Activated T-cell treated with anti-CD3 and anti-CD28 coated beads, Interleukin-2, amount 50 U/mL, for 72 hours (primary cell): ENCODE data around the gene SKI. TPM values are rescaled to one million over a fixed set of nuclear protein-coding genes. Genes with fewer than 3 reads are reported as not detected.

ENCODE experiments used
- ATAC-seq, 2 donors: fragments of 150-1000 bp; cut with Tn5 transposase; replicated peaks in 1 of 2; 2 replicates each; pipeline ENCODE4 v1.10.0; 2021; ENCODE audit warnings: moderate library complexity in 2 of 2, mild to moderate bottlenecking in 1 of 2
- DNase-seq, 2 donors: peaks; one replicate each; pipeline ENCODE4 v3.0.0; 2021 to 2022; ENCODE audit warnings: mixed read lengths in 1 of 2
- H3K27ac Mint-ChIP-seq: one replicate; pipeline ENCODE4 v1.8.0; 2022; ENCODE audit warnings: mild to moderate bottlenecking, moderate library complexity, mixed read lengths
- H3K27me3 Mint-ChIP-seq: one replicate; pipeline ENCODE4 v1.8.0; 2022; ENCODE audit warnings: low read depth, mixed read lengths
- H3K36me3 Mint-ChIP-seq, 2 donors: one replicate each; pipeline ENCODE4 v1.8.0; 2022; ENCODE audit warnings: mixed read lengths in 2 of 2, mild to moderate bottlenecking in 1 of 2; ENCODE audit not compliant: insufficient read depth in 2 of 2
- H3K4me1 Mint-ChIP-seq: one replicate; pipeline ENCODE4 v1.8.0; 2022; ENCODE audit warnings: low read depth, mixed read lengths
- H3K4me3 Mint-ChIP-seq, 2 donors: one replicate each; pipeline ENCODE4 v1.8.0; 2022; ENCODE audit warnings: mild to moderate bottlenecking in 2 of 2, mixed read lengths in 2 of 2, moderate library complexity in 2 of 2
- H3K9me3 Mint-ChIP-seq, 2 donors: one replicate each; pipeline ENCODE4 v1.8.0; 2022; ENCODE audit warnings: mixed read lengths in 2 of 2
- total RNA-seq, 2 donors: library from RNA; stranded (reverse); gene quantifications; one replicate each; pipeline ENCODE4 v1.2.3, GENCODE V29; 2022

Gene SKI
- total RNA-seq, 2 donors from 2014 or later = 28.5 to 32.3 TPM

DNA sequence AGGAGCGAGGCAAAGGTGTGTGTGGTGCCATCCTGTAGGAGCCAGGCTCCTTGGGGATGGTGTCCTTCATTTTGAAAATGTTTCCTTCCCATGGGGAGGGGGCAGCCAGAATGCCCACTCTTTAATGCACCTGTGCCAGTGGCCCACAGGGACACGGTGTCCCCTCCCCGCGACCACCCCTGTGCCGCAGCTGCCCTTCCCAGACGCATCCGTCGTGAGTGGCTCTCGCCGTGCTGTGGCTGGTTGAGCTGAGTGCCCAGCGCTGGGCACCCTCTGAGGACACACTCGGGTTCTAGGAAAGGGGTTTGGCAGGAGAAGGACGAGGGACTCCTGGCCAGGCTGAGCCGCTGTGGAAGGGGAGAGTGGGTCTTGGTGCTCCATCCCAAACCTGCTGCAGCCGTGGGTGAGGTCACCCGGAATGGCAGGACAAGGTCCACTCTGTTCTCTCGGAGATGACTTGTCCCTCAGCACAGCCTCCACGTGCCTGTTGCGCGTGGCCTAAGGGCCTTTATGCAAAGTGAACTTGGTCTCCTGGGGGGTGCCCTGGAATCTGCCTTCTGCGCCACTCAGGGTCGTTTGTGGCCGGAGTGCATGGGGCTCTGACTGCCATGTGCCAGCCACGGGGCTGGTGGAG lies 74.3 kb downstream of the SKI start:
- H3K4me3 Mint-ChIP-seq = no peak overlapping the region
- H3K27me3 Mint-ChIP-seq = no peaks in the 10 kb centered on the region
- no peak for DNase-seq
- peaks cover 4 to 5% of the 10 kb centered on the region in 2 donors for H3K36me3 Mint-ChIP-seq
- no peak overlapping the region for H3K27ac Mint-ChIP-seq
- no peak for ATAC-seq
- H3K9me3 Mint-ChIP-seq = no peaks in the 10 kb centered on the region
- peaks cover 33% of the 10 kb centered on the region for H3K4me1 Mint-ChIP-seq

GRCh38 chr1:2303016-2303775 lies 75.1 kb downstream of the SKI start:
- H3K4me3 Mint-ChIP-seq = no peak overlapping the region
- H3K27ac Mint-ChIP-seq = no peak overlapping the region
- H3K9me3 Mint-ChIP-seq = no peaks in the 10 kb centered on the region
- no peak for DNase-seq
- peaks cover 5 to 9% of the 10 kb centered on the region in 2 donors for H3K36me3 Mint-ChIP-seq
- peaks cover 32% of the 10 kb centered on the region for H3K4me1 Mint-ChIP-seq
- no peak for ATAC-seq
- no peaks in the 10 kb centered on the region for H3K27me3 Mint-ChIP-seq

DNA sequence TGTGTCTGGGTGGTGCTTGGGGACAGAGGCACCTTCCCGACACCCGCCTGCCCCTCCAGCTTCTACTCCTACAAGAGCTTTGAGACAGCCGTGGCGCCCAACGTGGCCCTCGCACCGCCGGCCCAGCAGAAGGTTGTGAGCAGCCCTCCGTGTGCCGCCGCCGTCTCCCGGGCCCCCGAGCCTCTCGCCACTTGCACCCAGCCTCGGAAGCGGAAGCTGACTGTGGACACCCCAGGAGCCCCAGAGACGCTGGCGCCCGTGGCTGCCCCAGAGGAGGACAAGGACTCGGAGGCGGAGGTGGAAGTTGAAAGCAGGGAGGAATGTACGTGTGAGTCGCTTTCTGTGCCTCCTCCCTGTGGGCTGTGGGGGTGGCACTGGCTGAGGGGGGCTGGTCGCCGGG lies 75.7 kb downstream of the SKI start:
- Mint-ChIP-seq H3K27ac (no peak overlapping the region), H3K4me1 (peaks cover 26% of the 10 kb centered on the region), H3K4me3 (no peak overlapping the region), H3K27me3 (no peaks in the 10 kb centered on the region), H3K36me3 (peaks cover 5 to 11% of the 10 kb centered on the region in 2 donors), H3K9me3 (no peaks in the 10 kb centered on the region)
- ATAC-seq = no peak
- DNase-seq = no peak

DNA sequence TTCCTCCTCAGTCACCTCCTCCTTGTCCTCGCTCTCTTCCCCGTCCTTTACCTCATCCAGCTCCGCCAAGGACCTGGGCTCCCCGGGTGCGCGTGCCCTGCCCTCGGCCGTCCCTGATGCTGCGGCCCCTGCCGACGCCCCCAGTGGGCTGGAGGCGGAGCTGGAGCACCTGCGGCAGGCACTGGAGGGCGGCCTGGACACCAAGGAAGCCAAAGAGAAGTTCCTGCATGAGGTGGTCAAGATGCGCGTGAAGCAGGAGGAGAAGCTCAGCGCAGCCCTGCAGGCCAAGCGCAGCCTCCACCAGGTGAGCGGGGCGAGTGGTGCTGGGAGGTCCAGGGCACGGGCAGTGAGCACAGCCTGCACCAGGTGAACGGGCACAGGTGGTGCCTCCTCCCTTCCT lies 76.2 kb downstream of the SKI start:
- H3K9me3 Mint-ChIP-seq = no peaks in the 10 kb centered on the region
- DNase-seq (no peak), ATAC-seq (no peak)
- no peak overlapping the region for H3K27ac Mint-ChIP-seq
- no peaks in the 10 kb centered on the region for H3K27me3 Mint-ChIP-seq
- peaks cover 21% of the 10 kb centered on the region for H3K4me1 Mint-ChIP-seq
- peaks cover 5 to 11% of the 10 kb centered on the region in 2 donors for H3K36me3 Mint-ChIP-seq
- H3K4me3 Mint-ChIP-seq = no peak overlapping the region

GRCh38 chr1:2304921-2305681 lies 77.0 kb downstream of the SKI start:
- DNase-seq (no peak), ATAC-seq (no peak)
- no peaks in the 10 kb centered on the region for H3K27me3 Mint-ChIP-seq
- peaks cover 13% of the 10 kb centered on the region for H3K4me1 Mint-ChIP-seq
- H3K9me3 Mint-ChIP-seq = no peaks in the 10 kb centered on the region
- no peak overlapping the region for H3K4me3 Mint-ChIP-seq
- no peak overlapping the region for H3K27ac Mint-ChIP-seq
- H3K36me3 Mint-ChIP-seq = peaks cover 5 to 11% of the 10 kb centered on the region in 2 donors

- Mint-ChIP-seq H3K4me1 (peaks cover 6% of the 10 kb centered on the region), H3K36me3 (peaks cover 5 to 11% of the 10 kb centered on the region in 2 donors), H3K9me3 (no peaks in the 10 kb centered on the region), H3K27me3 (no peaks in the 10 kb centered on the region), H3K4me3 (no peak overlapping the region), H3K27ac (no peak overlapping the region)
- DNase-seq (no peak), ATAC-seq (no peak)
Measured at GRCh38 chr1:2306151-2306978, 78.2 kb downstream of the SKI start.

DNA sequence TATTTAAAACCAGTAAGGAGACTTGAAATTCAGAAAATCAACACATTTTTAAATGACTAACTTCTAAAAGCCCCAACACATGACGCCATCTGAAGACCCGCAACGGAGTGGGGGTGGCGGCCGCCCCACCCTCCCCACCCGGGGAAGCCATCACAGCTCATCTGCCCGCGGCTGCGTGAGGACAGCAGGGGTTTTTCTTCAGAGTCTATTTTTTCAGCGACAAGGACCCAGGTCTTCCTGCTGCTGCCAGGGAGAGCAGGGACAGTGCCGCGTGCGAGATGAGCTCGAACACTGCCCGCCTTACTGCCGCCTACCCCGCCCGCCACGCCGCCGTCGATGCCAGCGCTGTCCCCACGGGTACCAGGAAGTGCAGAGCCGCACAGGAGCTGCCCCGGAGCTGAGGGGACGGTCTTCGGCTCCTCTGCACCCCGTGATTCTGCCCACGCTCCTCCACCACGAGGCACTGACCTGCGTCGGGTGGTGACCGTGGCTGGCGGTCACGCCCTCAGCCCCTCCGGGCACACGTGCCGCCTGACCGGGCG lies 79.0 kb downstream of the SKI start:
- H3K27me3 Mint-ChIP-seq = no peaks in the 10 kb centered on the region
- H3K27ac Mint-ChIP-seq = no peak overlapping the region
- H3K36me3 Mint-ChIP-seq = peaks cover 5 to 11% of the 10 kb centered on the region in 2 donors
- ATAC-seq = no peak
- no peaks in the 10 kb centered on the region for H3K9me3 Mint-ChIP-seq
- H3K4me3 Mint-ChIP-seq = no peak overlapping the region
- DNase-seq = no peak
- H3K4me1 Mint-ChIP-seq = no peaks in the 10 kb centered on the region

DNA sequence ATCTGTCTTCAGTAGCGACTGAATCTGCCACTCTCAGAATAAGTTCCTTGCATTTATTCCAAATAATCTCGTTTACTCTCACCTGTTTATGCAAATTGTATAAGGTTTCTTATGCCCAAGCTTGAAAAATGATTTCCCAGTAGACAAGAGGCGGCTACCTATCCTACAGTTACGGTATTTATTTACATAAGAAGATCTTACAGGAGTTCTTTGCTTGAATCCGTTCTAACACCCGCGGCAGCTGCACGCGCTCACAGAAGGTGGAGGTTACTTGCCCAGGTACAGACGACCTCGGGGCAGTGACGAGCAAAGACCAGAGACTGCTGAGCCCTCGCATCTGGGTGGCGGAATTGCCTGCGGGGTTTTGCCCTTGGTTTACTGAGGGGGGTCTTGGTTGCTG lies 79.9 kb downstream of the SKI start:
- Mint-ChIP-seq H3K9me3 (no peaks in the 10 kb centered on the region), H3K4me1 (no peaks in the 10 kb centered on the region), H3K27me3 (no peaks in the 10 kb centered on the region), H3K36me3 (peaks cover 5 to 11% of the 10 kb centered on the region in 2 donors), H3K4me3 (no peak overlapping the region), H3K27ac (peak overlapping the region; percentile 8)
- no peak for ATAC-seq
- no peak for DNase-seq

DNA sequence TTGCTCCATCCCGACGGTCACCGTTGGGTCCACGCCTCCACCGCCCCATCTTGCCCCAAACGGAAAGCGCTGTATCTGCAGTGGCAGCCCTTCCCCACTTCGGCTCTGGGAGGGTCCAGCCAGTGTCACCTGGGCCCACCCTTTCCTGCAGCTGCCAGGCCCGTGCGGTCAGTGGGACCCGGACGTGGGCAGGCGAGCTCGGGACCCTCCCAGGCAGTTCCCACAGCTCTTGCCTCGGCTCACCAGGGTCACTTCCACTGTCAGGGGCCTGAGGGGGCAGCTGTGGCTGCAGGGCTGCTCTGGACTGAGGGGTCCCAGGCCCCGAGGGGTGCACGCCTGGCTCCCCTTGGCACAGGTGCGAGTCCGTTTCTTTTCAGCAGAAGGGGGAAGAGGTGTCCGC lies 80.7 kb downstream of the SKI start:
- Mint-ChIP-seq H3K36me3 (peaks cover 1 to 11% of the 10 kb centered on the region in 2 donors), H3K27me3 (no peaks in the 10 kb centered on the region), H3K4me1 (no peaks in the 10 kb centered on the region), H3K27ac (no peak overlapping the region), H3K9me3 (no peaks in the 10 kb centered on the region), H3K4me3 (no peak overlapping the region)
- ATAC-seq = no peak
- no peak for DNase-seq

GRCh38 chr1:2310332-2311183 lies 82.4 kb downstream of the SKI start:
- no peaks in the 10 kb centered on the region for H3K27me3 Mint-ChIP-seq
- H3K27ac Mint-ChIP-seq = no peak overlapping the region
- ATAC-seq (no peak), DNase-seq (no peak)
- H3K4me3 Mint-ChIP-seq = no peak overlapping the region
- H3K9me3 Mint-ChIP-seq = no peaks in the 10 kb centered on the region
- peaks cover 1 to 11% of the 10 kb centered on the region in 2 donors for H3K36me3 Mint-ChIP-seq
- H3K4me1 Mint-ChIP-seq = no peaks in the 10 kb centered on the region

DNA sequence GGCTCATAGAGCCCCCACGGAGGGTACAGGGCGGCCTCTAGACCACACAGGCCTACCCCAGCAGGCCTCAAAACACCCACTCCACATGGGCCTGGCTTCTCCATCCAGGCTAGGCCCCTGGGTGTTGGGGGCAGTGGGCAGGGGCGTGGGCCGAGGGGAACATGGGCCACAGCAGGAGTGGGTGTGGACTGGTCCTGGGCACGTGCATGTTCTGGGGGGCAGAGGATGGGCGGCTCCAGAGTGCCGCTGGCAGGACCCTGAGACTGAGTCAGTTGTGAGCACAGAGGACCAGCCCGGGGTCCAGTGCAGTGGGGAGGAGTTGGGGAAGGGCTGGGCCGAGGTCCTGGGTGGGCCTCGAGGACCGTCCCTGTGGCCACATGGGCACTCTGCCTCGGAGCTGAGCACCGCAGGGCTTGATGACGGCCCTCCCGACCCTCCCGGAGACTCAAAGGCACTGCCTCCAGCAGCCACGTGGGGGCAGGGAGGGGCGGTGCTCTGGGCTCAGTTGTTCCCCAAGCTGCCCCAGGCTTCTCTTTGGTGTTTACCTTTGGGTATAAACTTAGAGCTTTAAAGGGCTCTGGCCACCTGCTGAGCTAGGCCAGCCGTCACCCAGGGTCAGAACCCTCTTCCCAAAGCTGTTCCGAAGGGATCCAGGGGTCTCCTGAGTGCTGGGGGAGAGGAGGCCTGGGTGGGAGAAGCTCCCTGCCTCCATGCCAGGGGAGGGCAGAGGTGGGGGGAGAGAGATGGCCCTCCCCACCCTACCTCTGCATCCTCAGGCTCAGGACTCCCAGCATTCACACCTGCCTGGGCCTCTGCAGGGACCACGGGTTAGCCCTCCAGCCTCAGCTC lies 83.3 kb downstream of the SKI start:
- Mint-ChIP-seq H3K4me3 (no peak overlapping the region), H3K4me1 (no peaks in the 10 kb centered on the region), H3K27me3 (no peaks in the 10 kb centered on the region), H3K27ac (no peak overlapping the region), H3K36me3 (peaks cover 0 to 9% of the 10 kb centered on the region in 2 donors), H3K9me3 (no peaks in the 10 kb centered on the region)
- DNase-seq (peak; percentile 62 to 68), ATAC-seq (peak; percentile 48 to 54)
